ENCODE measurements around the gene FAP.

Gene FAP

DNA sequence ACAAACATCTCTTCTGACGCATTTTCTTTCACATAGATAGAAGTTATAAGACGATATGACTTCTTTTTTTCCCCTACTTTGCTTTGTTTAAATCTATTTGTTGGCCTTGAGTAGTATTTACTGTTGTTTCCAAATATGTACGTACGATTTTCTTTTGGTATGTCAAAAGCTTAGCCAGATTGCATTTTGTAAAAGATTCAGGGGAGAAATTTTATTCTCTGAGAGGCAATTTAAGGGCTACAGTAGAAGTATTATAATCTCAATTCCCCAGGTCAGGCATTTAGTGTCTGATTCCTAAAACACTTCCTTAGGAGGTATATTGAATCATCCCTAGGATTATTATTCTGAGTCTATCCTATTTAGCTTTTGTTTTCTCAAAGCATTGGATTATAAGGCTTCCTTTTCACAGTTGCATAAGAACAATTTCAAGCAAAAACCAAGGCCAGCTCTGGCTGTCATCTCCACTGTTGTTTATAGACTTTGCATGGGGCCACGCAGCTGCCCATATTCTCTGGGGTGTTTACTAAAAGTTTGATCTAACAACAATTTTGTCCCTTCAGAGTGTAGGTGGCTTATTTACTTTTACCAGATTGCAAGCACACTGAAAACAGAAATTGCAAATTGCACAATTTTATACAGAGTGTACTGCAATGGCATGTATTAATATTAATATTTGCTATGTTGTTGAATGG, 57.6 kb downstream of the FAP start:
- DNase-seq (ENCODE audit: low read depth in 2 of 2): no peak

DNA sequence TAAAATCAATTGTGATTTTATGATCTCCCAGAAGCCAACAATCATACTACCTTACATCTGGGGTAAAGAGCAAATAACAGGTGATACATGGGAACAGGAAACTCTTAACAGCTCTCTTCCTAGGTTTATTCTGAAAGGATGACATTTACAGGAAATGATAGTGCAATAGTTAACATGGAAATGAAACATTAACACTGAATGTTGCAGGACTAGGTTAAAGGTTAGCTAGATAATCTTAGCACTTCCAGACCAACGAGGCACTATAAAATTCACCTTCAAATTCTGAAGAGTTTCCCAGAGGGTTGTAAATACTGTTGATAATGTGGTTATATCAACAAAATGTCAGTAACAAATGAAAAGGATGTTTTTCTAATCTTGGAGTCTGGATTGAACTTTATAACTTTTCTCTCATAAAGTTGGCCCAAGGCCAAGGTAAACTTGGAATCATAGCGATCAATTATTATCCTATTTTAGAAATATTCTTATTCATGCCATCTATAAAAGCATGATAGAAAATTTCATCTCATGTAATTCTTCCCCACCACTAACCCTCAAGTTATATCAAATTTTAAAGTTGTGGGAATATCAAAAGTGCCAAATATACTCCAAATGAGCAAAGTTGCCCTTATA, 58.3 kb downstream of the FAP start:
- no peak for DNase-seq (ENCODE audit: low read depth in 2 of 2)

DNA sequence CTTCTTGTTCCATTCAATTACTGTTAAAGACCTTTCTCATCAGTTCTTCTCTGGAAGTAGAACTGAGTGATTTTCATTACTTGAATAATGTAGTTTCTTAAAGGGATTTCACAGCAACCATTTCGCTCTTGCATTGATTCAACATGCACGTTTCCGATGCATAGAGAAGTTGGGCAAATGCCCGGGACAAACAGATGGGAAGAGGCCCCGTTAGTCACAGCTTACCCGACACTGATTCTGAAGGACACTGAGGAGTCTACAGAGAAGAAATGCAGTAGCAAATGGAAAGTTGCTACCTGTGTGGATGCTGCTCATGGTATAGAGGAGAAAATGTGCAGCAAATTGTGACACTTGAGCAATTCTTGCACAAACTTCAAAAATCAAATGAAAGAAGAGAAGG, 58.9 kb downstream of the FAP start:
- no peak for DNase-seq (ENCODE audit: low read depth in 2 of 2)

DNA sequence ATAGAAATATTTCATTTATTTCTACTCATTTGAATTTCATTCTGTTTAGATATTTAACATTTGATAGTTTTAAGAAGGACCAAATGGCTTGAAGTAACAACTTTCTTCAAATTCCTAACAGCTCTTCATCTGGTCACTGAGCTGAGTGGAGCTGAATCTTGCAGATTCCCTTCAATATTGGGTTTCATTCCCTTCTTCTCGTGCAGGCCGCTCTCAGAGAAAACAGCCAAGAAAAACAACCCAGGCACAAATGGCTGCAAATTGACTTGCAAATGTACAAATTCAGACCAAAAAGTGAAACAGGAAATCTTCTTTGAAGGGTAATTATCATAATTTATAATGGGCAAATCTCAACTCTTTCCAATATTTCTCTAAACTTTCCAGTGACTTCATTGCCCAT, 60.9 kb downstream of the FAP start:
- DNase-seq (ENCODE audit: low read depth in 2 of 2): no peak

DNA sequence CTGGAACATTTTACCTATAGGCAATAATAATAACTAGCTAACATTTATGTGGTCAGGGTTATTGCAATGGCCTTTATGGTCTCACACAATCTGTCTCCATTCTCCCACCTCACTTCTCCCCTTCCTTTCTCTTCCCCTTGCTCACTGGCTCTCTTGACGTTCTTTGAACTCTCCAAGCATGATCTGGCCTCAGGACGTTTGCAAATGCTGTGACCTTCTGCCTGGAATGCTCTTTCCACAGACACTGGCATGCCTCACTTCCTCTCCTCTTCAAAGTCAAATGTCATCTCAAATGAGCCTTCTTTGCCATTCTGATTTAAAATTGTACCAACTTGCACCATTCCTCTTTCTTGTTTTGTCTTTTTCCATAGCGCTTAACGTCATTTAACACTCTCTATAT, 65.9 kb downstream of the FAP start:
- DNase-seq (ENCODE audit: low read depth in 2 of 2): no peak

DNA sequence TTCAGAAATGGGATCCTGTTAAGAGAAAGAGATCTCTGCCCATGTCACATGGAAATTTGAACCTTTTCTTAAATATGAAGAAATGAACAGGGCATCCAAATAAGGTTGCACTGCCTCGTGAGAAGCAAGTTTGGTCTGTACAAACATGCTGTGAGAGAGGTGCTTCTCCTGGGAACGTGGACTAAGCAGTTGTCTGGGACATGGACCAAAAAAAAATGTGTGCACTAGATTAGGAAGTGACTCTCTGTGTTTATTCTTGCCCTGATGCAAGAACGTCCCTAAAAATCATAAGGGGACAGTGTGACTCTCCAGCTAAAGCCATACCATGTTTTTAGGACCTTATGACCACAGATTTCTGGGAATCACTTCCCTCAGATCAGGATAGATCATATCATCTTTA, 67.5 kb downstream of the FAP start:
- no peak for DNase-seq (ENCODE audit: low read depth in 2 of 2)

DNA sequence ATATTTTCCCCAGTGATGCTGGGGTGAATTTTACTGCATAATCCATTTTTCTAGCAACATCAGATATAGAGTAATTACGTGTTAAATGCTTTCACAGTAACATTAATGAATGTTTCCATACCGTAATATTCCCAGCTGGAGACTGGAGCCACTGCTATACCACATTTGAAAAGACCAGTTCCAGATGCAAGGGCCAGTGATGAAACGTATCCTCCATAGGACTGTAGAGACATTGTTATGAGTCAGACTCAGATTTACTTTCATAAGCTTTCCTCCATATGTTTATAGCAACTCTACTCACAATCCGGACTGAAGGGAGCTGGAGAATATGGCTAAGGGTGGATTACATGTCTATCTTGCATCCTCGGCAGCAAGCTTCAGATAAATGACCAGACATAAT, 68.5 kb downstream of the FAP start:
- DNase-seq (ENCODE audit: low read depth in 2 of 2): no peak

DNA sequence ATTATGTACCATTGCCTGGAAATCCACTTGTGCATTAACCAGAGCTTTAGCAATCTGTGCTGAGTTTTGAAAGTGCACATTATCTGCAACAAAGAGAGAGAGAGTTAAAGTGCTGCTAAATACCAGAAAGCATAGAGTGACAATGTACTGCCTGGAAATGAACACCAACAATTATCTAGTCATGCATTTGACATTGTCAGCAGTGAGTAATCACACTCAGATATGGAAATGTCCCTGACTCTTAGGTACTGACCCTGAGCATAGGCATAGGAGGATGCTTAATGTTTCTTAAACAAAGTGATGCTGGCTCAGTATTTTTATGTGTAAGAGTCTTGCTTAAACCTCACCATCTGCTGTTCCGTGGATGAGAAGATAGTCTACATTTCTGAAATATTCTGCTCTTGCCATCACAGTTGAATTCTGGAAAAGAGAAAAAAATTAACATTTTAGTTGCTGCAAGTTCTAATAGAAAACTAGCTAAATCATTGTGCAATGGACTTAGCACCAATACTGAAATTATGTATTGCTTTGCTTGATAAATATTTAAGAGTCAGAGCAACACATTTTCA, 70.4 kb downstream of the FAP start:
- no peak for DNase-seq (ENCODE audit: low read depth in 2 of 2)

DNA sequence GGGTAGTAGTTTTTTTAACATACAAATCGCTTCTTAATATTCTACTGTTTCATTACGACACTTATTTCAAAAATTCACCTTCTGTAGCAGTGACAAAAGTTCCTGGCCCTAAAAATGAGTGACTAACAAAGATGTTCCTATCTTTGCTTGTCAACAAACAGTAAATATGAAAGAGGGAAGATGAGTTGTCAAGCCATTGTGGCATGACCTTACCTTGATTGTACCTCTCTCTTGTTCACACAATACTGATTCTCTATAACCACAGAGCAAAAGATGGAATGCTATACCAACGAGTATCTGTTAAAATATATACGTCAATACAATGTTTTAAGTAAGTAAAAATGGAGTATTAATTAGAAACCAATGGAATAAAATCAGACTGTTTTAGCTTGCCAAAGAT, 76.5 kb downstream of the FAP start:
- no peak for DNase-seq (ENCODE audit: low read depth in 2 of 2)

DNA sequence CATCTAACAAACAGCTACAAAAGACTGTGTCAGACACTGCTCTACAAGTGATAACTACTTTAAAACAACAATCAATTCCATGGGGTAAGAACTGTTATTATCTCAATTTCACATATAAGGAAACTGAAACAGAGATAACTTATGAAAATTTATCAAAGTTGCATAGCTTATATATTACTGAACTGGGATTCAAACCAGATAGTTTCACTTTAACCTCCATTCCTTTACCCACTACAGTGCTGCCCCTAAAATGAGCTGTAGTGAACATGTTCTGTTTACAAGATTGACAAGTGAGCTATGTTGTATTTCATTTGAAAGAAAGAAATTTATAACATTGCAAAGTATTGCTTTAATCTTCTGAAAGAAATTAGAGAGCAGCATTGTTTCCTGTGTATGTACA, 77.1 kb downstream of the FAP start:
- DNase-seq (ENCODE audit: low read depth in 2 of 2): no peak

DNA sequence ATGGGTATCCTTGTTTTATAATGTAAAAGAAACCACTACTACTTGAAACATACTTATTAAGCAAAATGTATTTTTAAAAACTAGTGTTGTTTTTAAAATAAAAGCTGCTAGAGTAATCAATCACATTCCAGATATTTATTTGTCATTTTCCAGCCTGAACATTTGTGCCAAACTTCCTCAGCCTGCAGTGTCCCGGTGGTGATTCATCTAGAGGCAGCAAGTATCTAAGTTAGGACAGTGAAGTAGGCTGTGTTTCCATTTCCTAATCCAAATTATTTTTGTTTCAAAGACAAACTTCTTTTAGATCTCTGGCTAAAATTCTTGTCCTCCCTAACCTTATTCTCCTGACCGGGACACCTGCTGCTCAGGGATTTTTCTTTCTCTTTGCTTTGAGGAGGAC, 78.4 kb downstream of the FAP start:
- DNase-seq (ENCODE audit: low read depth in 2 of 2): no peak

DNA sequence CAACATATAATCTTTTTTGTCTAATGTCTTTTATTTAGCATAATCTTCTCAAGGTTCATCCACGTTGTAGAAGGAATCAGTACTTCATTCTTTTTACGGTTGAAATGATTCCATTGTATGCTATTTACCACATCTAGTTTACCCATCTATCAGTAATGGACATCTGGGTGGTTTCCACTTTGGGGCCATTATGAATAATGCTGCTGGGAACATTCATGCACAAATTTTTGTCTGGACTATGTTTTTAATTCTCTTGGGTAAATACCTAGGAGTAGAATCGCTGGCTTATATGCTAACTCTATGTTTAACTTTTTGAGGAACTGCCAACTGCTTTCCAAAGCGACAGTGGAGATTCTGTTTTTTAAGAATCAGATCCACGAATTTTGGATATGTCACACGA, 83.8 kb downstream of the FAP start:
- DNase-seq (ENCODE audit: low read depth in 2 of 2): no peak

DNA sequence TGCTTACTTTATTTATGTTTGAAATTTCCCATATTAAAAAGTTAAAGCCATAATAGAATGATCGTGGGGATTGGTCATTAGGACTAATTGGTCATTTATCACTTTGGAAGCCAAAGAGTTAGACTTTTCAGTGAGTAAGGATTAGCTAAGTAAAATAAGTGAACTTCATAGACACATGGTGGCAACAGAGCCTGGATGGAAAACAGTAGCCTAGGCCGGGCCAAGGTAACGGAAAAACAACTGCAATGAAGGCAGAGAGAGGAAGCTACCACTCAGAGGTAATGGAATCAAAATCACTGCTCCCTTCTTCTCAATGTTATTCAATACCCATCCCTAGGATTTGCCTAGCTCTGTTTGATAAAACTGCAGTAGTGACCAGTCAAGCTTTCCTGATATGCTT, 87.1 kb downstream of the FAP start:
- no peak for DNase-seq (ENCODE audit: low read depth in 2 of 2)

DNA sequence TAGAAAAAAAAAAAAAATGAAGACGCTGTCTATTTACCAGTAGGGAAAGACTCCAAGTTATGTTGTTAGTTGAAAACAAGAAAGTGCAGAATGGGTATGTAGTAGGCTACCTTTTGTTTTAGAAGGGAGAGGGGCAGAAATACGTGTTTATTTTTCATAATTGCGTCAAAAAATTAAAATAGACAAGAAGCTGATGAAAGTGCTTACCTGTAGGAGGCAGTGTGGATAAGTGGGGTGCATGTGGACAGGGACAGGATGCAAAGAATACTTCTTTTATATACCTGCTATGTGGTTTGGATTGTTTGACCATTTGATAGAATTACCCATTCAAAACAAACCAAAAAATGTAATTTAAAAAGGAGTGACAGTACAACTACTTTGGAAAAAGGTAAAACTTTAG, 88.2 kb downstream of the FAP start:
- DNase-seq (ENCODE audit: low read depth in 2 of 2): no peak

DNA sequence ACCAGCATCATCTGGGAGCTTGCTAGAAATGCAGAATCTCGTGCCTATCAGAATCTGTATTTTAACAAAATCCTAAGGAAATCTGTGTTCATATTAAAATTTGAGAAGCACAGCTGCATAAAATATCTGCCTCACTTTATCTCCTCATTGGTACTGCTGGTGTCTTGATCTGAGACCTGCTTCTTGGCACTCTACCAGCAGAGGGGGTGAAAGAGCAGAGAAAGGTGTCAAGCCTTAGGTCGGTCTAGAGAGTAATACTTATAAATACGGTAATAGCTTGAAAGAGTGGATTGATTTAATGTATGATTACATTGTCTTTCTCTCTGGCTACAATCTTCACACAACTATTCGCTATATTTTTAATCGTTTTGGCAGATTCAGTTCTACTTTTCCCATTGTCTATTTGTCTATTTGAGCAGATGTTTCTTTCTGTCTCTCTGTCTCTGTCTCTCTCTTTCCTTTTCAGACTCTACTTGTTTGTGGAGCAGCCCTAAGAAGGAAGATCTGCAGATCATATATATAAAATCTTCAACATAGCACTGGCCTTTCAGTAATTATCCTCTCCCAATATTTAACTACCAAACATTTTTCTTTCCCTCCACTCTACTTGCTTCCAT, 89.5 kb downstream of the FAP start:
- DNase-seq (ENCODE audit: low read depth in 2 of 2): peak in 1 of 2 donors; percentile 27

DNA sequence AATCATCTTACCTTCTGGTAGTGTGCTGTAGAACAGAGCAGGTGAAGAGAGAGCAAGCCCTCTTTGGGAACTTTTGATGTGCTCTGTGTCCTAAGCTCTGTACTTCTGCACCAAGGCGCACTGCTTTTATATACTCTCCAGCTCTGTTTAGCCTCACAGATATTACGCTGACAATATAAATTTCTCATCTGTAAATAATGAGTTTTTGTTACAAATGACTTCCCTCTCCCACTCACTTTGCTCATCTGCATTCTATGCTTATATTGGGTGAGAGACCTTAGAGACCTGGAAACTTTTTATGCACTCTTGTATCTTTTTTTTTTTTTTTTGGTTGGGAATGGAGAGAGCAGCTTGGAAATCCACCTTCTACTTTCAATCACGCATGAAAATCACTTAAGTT, 91.1 kb downstream of the FAP start, which contains the start of gene GCG:
TSS of gene GCG (minus strand) at position 101 of the 400 bp plus-strand sequence. CDS start 3,069 bp downstream, outside the sequence.
- DNase-seq (ENCODE audit: low read depth in 2 of 2): no peak

DNA sequence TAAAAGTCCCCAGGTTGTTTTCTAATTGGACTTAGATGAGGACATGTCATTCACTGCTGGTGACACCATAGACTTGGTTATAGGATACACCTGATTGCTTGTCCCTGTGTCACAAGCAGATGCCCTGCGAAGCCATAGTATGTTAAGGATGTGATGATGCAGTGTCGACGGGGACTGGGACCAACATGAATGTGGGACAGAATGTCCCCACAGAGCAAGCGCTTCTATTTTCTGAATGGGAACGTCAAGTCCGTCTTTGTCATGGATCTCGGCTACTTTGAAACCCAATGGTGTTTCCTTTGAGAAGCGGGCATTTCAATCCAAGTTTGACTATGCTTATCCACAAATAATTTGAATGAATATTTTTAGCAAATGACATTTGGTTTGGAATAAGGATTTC, 93.3 kb downstream of the FAP start:
- no peak for DNase-seq (ENCODE audit: low read depth in 2 of 2)

DNA sequence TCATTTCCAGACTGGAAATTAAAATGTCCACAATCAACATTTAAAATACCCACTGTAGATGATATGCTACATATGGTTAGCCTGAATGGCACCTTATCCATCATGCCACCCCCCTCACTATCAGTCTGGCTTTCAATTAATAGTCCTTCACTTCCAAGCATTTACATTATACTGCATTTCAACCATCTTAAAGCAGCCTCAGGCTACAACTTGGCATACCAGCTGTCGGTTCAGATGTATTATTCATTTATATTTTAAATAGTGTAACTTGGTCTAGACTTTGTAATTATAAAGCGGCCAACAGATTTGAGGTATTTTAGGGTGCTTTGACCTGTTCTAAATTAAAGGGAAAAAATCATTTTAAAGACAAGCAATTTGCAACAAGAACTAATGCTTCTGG, 93.8 kb downstream of the FAP start:
- no peak for DNase-seq (ENCODE audit: low read depth in 2 of 2)

DNA sequence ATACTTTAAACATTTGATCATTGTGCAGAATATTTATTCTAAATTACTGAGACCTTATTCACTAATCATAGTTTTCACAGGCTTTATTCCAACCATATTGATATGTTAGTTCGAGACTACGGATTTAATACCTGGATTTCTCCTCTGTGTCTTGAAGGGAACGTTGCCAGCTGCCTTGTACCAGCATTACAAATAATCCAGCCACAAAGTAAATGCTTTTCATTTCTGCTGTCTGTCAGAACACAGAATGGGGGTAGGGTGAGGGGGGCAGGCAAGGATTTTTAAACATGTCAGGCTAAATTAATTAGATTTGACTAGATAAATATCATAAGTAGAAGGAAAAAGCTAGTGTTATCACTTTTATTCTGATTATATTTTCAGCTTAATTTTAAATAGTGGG, 94.3 kb downstream of the FAP start:
- no peak for DNase-seq (ENCODE audit: low read depth in 2 of 2)

DNA sequence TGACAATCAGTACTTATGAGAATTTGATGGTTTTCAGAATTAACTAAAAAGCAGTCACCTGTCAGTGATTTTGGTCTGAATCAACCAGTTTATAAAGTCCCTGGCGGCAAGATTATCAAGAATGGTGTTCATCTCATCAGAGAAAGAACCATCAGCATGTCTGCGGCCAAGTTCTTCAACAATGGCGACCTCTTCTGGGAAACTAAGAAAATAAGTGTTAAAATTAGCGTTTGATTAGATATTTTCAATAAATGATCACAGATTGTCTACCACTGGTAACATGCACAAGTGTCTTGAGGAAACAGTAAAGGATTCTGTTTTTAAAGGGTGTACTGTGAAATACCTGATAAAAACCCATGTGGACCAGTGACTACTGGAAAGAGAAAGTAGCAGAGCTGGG, 99.3 kb downstream of the FAP start:
- DNase-seq (ENCODE audit: low read depth in 2 of 2): no peak

DNA sequence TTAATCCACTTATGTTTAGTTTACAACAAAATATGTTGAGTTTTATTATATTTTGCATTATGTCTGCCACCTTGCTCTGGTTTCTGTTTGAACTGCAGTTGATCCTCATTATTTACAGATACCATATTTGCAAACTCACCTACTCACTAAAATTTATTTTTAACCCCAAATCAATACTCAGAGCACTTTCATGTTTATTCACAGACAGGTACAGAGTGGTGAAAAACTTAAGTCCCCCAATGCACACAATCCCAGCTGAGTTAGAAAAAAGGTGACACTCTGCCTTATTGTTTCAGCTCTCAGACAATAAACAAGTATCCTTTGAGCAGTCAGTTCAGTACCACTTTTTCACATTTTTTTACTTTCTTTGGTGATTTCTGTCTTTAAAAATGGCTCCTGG, 104.9 kb downstream of the FAP start:
- no peak for DNase-seq (ENCODE audit: low read depth in 2 of 2)

DNA sequence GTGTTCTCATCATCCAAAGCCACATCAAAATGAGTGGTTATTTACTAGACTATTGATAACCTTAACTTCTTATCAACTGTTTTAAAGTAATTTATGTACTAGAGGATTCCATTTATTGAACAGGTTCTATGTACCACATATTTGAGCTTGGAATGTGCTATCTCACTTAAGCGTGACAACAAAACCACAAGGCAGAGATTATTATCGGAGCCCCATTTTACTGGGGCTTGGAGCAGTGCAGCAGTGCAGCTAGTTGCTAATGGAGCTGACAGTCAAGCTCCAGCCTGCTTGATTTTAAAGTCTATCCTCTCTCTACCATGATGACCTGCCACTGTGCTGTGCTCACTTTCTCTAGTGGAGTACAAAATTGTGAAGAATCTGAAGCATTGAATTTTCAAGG, 115.8 kb downstream of the FAP start:
- DNase-seq (ENCODE audit: low read depth in 2 of 2): no peak

DNA sequence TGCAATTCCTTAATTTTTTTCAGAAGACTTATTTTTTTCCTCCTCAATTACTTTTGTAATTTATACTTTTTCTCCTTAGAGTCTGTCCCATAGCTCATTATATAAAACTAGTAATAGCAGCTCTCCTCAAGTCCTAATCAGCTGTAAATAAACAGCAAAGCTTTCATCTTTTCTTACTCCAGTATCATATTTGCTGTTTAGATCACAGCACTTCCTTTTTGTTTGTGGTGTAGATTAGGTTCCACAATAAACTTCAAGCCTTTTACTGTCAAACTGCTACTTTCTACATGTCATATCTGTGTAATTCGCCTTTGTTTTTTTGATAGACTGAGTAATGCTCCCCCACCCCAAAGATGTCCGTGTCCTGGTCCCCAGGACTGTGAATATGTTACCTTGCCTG, 116.7 kb downstream of the FAP start:
- no peak for DNase-seq (ENCODE audit: low read depth in 2 of 2)
